Astrocyte (in vitro differentiated cells and primary cell): Measurements from ENCODE around the gene TGM2. TPM values are rescaled to one million over a fixed set of nuclear protein-coding genes. Genes with fewer than 3 reads are reported as not detected.

ENCODE experiments used
- DNase-seq: peaks from one replicate; pipeline ENCODE4 v3.0.0-alpha.2; 2010; ENCODE audit warnings: low read depth
- FAIRE-seq: peaks from 2 replicates; lab custom pipeline; 2011; peaks lifted over from hg19 to GRCh38; lab: Jason Lieb, UNC
- H2AFZ ChIP-seq: 2 replicates; pipeline ENCODE4 v1.6.0; 2012; ENCODE audit warnings: low read depth, low read length, inconsistent platforms
- H3K27ac ChIP-seq: 2 replicates; pipeline ENCODE4 v1.5.1; 2011; ENCODE audit warnings: low read depth, low read length, inconsistent platforms
- H3K27me3 ChIP-seq: 2 replicates; pipeline ENCODE4 v1.6.0; 2011; ENCODE audit warnings: low read length, inconsistent platforms; ENCODE audit not compliant: insufficient read depth
- H3K36me3 ChIP-seq: 2 replicates; pipeline ENCODE4 v1.5.1; 2011; ENCODE audit warnings: low read length, inconsistent platforms; ENCODE audit not compliant: insufficient read depth
- H3K4me1 ChIP-seq: 2 replicates; pipeline ENCODE4 v1.5.1; 2011; ENCODE audit warnings: low read length, inconsistent platforms; ENCODE audit not compliant: insufficient read depth
- H3K4me2 ChIP-seq: 2 replicates; pipeline ENCODE4 v1.6.0; 2012; ENCODE audit warnings: low read length, inconsistent platforms
- H3K4me3 ChIP-seq: 2 replicates; pipeline ENCODE4 v1.5.1; 2011; ENCODE audit warnings: low read depth, mild to moderate bottlenecking, low read length, inconsistent platforms; ENCODE audit not compliant: insufficient read depth
- H3K79me2 ChIP-seq: 2 replicates; pipeline ENCODE4 v1.6.0; 2012; ENCODE audit warnings: mild to moderate bottlenecking, low read length, inconsistent platforms; ENCODE audit not compliant: insufficient read depth
- H3K9ac ChIP-seq: 2 replicates; pipeline ENCODE4 v1.6.0; 2012; ENCODE audit warnings: mild to moderate bottlenecking, low read length, inconsistent platforms
- H3K9me3 ChIP-seq: 2 replicates; pipeline ENCODE4 v1.5.1; 2012; ENCODE audit warnings: low read depth, mild to moderate bottlenecking, low read length, inconsistent platforms; ENCODE audit not compliant: insufficient read depth
- H4K20me1 ChIP-seq: 2 replicates; pipeline ENCODE4 v1.6.0; 2012; ENCODE audit warnings: low read length, inconsistent platforms; ENCODE audit not compliant: insufficient read depth
- H3K27ac Mint-ChIP-seq: one replicate; pipeline ENCODE4 v1.8.0; 2021; ENCODE audit warnings: mild to moderate bottlenecking, mixed read lengths; ENCODE audit not compliant: unreplicated experiment
- H3K27me3 Mint-ChIP-seq: one replicate; pipeline ENCODE4 v1.8.0; 2021; ENCODE audit warnings: low read depth, mixed read lengths; ENCODE audit not compliant: unreplicated experiment
- H3K36me3 Mint-ChIP-seq: one replicate; pipeline ENCODE4 v1.8.0; 2021; ENCODE audit warnings: low read depth, mixed read lengths; ENCODE audit not compliant: unreplicated experiment
- H3K4me1 Mint-ChIP-seq: one replicate; pipeline ENCODE4 v1.8.0; 2021; ENCODE audit warnings: low read depth, mixed read lengths; ENCODE audit not compliant: unreplicated experiment
- H3K4me3 Mint-ChIP-seq: one replicate; pipeline ENCODE4 v1.8.0; 2021; ENCODE audit warnings: mild to moderate bottlenecking, moderate library complexity, mixed read lengths; ENCODE audit not compliant: unreplicated experiment
- H3K9me3 Mint-ChIP-seq: one replicate; pipeline ENCODE4 v1.8.0; 2021; ENCODE audit warnings: mild to moderate bottlenecking, mixed read lengths; ENCODE audit not compliant: unreplicated experiment
- EZH2 ChIP-seq: IDR thresholded peaks from 2 replicates; pipeline ENCODE4 v1.6.1; 2012; ENCODE audit warnings: mild to moderate bottlenecking, low read length, inconsistent platforms; ENCODE audit not compliant: insufficient read depth
- total RNA-seq: library from RNA; stranded (reverse); gene quantifications from 2 replicates; pipeline ENCODE4 v1.2.1, GENCODE V29; 2021
- TF ChIP-seq, protein P1 (sequence below): IDR thresholded peaks from 2 replicates; pipeline ENCODE4 v1.5.1; 2011; ENCODE audit warnings: low read depth, mild to moderate bottlenecking, inconsistent platforms, low read length, moderate library complexity; ENCODE audit not compliant: insufficient read depth

Gene TGM2
- total RNA-seq, 1 donor from 2014 or later: 98.9 TPM

DNA sequence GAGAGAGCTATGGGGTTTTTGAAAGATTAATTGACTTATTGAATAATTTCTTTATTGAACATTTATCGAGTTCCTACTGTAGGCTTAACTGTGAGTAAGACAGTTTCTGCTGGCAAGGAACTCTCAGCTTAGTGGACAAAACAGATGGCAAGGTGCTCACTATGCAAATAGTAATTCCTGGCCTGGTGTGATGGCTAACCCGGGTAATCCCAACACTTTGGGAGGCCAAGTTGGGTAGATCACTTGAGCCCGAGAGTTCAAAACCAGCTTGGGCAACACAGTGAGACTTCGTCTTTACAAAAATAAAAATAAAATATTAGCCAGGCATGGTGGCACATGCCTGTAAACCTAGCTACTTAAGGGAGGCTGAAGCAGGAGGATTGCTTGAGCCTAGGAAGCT lies 13.5 kb upstream of the TGM2 start:
- Mint-ChIP-seq H3K4me1 (peaks cover 7% of the 10 kb centered on the region), H3K36me3 (no peaks in the 10 kb centered on the region), H3K9me3 (peaks cover 5% of the 10 kb centered on the region), H3K27me3 (peaks cover 1% of the 10 kb centered on the region), H3K27ac (no peak overlapping the region), H3K4me3 (no peak overlapping the region)
- H2AFZ ChIP-seq: no peak overlapping the region
- H3K4me3 ChIP-seq: no peak overlapping the region
- no peaks in the 10 kb centered on the region for H3K27me3 ChIP-seq
- H3K36me3 ChIP-seq: no peaks in the 10 kb centered on the region
- no peak overlapping the region for H3K27ac ChIP-seq
- peaks cover 14% of the 10 kb centered on the region for H3K4me1 ChIP-seq
- H3K9ac ChIP-seq: no peak overlapping the region
- H4K20me1 ChIP-seq: no peaks in the 10 kb centered on the region
- H3K79me2 ChIP-seq: no peaks in the 10 kb centered on the region
- FAIRE-seq: no peak
- H3K4me2 ChIP-seq: no peak overlapping the region
- TF ChIP-seq, protein P1, sequence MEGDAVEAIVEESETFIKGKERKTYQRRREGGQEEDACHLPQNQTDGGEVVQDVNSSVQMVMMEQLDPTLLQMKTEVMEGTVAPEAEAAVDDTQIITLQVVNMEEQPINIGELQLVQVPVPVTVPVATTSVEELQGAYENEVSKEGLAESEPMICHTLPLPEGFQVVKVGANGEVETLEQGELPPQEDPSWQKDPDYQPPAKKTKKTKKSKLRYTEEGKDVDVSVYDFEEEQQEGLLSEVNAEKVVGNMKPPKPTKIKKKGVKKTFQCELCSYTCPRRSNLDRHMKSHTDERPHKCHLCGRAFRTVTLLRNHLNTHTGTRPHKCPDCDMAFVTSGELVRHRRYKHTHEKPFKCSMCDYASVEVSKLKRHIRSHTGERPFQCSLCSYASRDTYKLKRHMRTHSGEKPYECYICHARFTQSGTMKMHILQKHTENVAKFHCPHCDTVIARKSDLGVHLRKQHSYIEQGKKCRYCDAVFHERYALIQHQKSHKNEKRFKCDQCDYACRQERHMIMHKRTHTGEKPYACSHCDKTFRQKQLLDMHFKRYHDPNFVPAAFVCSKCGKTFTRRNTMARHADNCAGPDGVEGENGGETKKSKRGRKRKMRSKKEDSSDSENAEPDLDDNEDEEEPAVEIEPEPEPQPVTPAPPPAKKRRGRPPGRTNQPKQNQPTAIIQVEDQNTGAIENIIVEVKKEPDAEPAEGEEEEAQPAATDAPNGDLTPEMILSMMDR: no peak
- no peak for TF ChIP-seq EZH2
- H3K9me3 ChIP-seq: no peaks in the 10 kb centered on the region
- no peak for DNase-seq

DNA sequence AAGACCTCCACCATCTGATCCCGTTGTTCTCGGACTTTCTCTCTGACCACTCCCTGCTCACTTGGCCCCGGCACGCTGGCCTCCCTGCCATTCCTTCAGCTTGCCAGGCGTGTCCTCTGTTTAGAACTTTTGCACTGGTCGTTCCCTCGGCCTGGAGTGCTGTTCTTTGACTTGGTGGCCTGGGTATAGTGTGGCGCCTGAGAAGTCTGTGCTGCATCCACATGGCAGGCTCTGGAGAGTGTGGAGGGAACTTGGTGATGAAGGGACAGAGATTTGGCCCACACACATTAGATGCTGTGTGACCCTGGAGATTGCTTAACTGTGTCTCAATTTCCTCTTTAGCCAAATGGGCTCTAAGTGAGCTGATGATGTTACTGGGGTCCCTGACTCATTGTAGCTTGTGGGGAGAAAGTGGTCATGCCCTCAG lies 13.0 kb upstream of the TGM2 start:
- H2AFZ ChIP-seq: no peak overlapping the region
- peaks cover 11% of the 10 kb centered on the region for H3K4me1 Mint-ChIP-seq
- H3K4me3 Mint-ChIP-seq: no peak overlapping the region
- no peaks in the 10 kb centered on the region for H3K36me3 Mint-ChIP-seq
- no peak for TF ChIP-seq EZH2
- TF ChIP-seq, protein P1: no peak
- no peaks in the 10 kb centered on the region for H3K27me3 ChIP-seq
- peaks cover 3% of the 10 kb centered on the region for H3K9me3 Mint-ChIP-seq
- peaks cover 1% of the 10 kb centered on the region for H3K27me3 Mint-ChIP-seq
- H3K9ac ChIP-seq: no peak overlapping the region
- H3K27ac ChIP-seq: no peak overlapping the region
- H3K27ac Mint-ChIP-seq: no peak overlapping the region
- no peaks in the 10 kb centered on the region for H3K36me3 ChIP-seq
- peaks cover 19% of the 10 kb centered on the region for H3K4me1 ChIP-seq
- H3K9me3 ChIP-seq: no peaks in the 10 kb centered on the region
- no peak overlapping the region for H3K4me2 ChIP-seq
- FAIRE-seq (no peak), DNase-seq (no peak)
- no peaks in the 10 kb centered on the region for H4K20me1 ChIP-seq
- H3K79me2 ChIP-seq: no peaks in the 10 kb centered on the region
- H3K4me3 ChIP-seq: no peak overlapping the region

DNA sequence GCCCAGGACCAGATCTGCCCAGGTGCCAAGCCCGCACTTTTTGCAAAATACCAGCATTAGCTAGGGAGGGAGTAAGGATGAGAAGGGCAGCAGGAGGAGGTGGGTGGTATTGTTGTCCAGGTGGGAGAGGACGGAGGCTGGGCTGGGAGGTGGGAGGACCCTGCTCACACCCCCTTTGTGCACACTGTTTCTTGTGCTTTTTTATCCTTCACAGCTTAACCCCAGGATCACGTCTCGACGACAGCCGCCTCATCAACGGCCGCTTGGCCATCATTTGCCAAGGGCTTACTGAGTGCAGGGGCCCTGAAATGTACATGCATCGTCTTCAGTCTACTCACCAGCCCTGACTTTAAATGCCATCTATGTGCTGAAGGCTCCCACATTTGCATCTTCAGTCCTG lies 12.1 kb upstream of the TGM2 start:
- no peak overlapping the region for H3K4me2 ChIP-seq
- no peak overlapping the region for H3K9ac ChIP-seq
- no peak for FAIRE-seq

More for the DNA sequence above, 12.1 kb upstream of the TGM2 start:
- TF ChIP-seq, protein P1: no peak
- no peak for TF ChIP-seq EZH2
- Histone ChIP-seq H2AFZ (no peak overlapping the region), H3K27me3 (no peaks in the 10 kb centered on the region), H3K9me3 (no peaks in the 10 kb centered on the region), H4K20me1 (no peaks in the 10 kb centered on the region), H3K27ac (no peak overlapping the region), H3K4me3 (no peak overlapping the region), H3K79me2 (no peaks in the 10 kb centered on the region), H3K4me1 (peaks cover 27% of the 10 kb centered on the region), H3K36me3 (no peaks in the 10 kb centered on the region)
- peaks cover 1% of the 10 kb centered on the region for H3K27me3 Mint-ChIP-seq
- DNase-seq: no peak
- no peaks in the 10 kb centered on the region for H3K36me3 Mint-ChIP-seq
- no peak overlapping the region for H3K27ac Mint-ChIP-seq
- H3K4me1 Mint-ChIP-seq: peaks cover 18% of the 10 kb centered on the region
- no peaks in the 10 kb centered on the region for H3K9me3 Mint-ChIP-seq
- no peak overlapping the region for H3K4me3 Mint-ChIP-seq
